B cell (primary cell): Measurements from ENCODE around the gene PLEKHG4B. TPM values are rescaled to one million over a fixed set of nuclear protein-coding genes. Genes with fewer than 3 reads are reported as not detected.

Source experiments
- ATAC-seq: fragments of 200-7000 bp; cut with Tn5 transposase; one replicate; pipeline ENCODE4 v1.10.0; 2021; ENCODE audit warnings: low read depth, mild to moderate bottlenecking, moderate number of reproducible peaks, moderate library complexity
- CTCF ChIA-PET: fragments of 350-600 bp; sonication (Branson Sonifier 250); formaldehyde crosslinking; loops from one replicate; lab custom pipeline; 2021; ENCODE audit warnings: antibody characterized with exemption, inconsistent platforms; lab: Charles Lee
- POLR2A ChIA-PET: fragments of 350-600 bp; sonication (Branson Sonifier 250); formaldehyde crosslinking; loops from one replicate; lab custom pipeline; 2021; ENCODE audit warnings: antibody characterized with exemption; lab: Charles Lee
- DNase-seq: peaks from one replicate; pipeline ENCODE4 v3.0.0; 2013
- H2AFZ ChIP-seq: 2 replicates; pipeline ENCODE4 v1.6.1; 2012; ENCODE audit warnings: mild to moderate bottlenecking, low read depth, low read length; ENCODE audit not compliant: insufficient read depth, poor library complexity, severe bottlenecking
- H3K27ac ChIP-seq, 2 donors: 1 replicate in 1 of 2; 2 replicates in 1 of 2; pipeline ENCODE4 v1.5.1; 2012 to 2013; ENCODE audit warnings: low read length in 2 of 2, mild to moderate bottlenecking in 2 of 2, moderate library complexity in 1 of 2
- H3K27me3 ChIP-seq, 4 experiments: fragments of 200-600 bp in 1 of 4; sonication (generic) in 1 of 4; replicated peaks in 1 of 4; 1 replicate in 2 of 4; 2 replicates in 2 of 4; pipeline versions ENCODE4 v1.6.1 to v1.7.0; 2013 to 2016; ENCODE audit warnings: low read length in 3 of 4, mild to moderate bottlenecking in 2 of 4, mixed read lengths in 1 of 4, moderate library complexity in 1 of 4; ENCODE audit not compliant: insufficient read depth in 4 of 4, control insufficient read depth in 3 of 4; ENCODE audit errors: control extremely low read depth in 1 of 4
- H3K36me3 ChIP-seq, 2 experiments: replicated peaks in 1 of 2; 1 replicate in 1 of 2; 2 replicates in 1 of 2; pipeline versions ENCODE4 v1.6.1 to v1.7.1; 2013; ENCODE audit warnings: low read length in 1 of 2; ENCODE audit not compliant: insufficient read depth in 2 of 2, control insufficient read depth in 1 of 2; ENCODE audit errors: control extremely low read depth in 1 of 2, extremely low read depth in 1 of 2
- H3K4me1 ChIP-seq, 2 donors: fragments of 200-600 bp in 1 of 2; sonication (generic) in 1 of 2; 1 replicate in 1 of 2; 2 replicates in 1 of 2; pipeline versions ENCODE4 v1.5.1 to v1.6.1; 2013 to 2017; ENCODE audit warnings: low read length in 2 of 2; ENCODE audit not compliant: control insufficient read depth in 2 of 2, insufficient read depth in 2 of 2
- H3K4me2 ChIP-seq: replicated peaks from 2 replicates; pipeline ENCODE3; 2012; ENCODE audit warnings: mild to moderate bottlenecking, low read depth, low read length; ENCODE audit not compliant: poor library complexity, severe bottlenecking
- H3K4me3 ChIP-seq, 5 experiments: fragments of 200-600 bp in 1 of 5; sonication (generic) in 1 of 5; 1 replicate in 3 of 5; 2 replicates in 2 of 5; pipeline versions ENCODE4 v1.5.1 to v1.7.0; 2011 to 2016; ENCODE audit warnings: low read length in 4 of 5, mild to moderate bottlenecking in 4 of 5, low read depth in 2 of 5, control low read depth in 1 of 5, moderate library complexity in 1 of 5; ENCODE audit not compliant: insufficient read depth in 1 of 5; ENCODE audit errors: control extremely low read depth in 1 of 5, extremely low read depth in 1 of 5
- H3K79me2 ChIP-seq: fragments of 200-600 bp; sonication (generic); one replicate; pipeline ENCODE4 v1.6.0; 2016; ENCODE audit warnings: low read length; ENCODE audit not compliant: control insufficient read depth, insufficient read depth
- H3K9ac ChIP-seq: fragments of 200-600 bp; sonication (generic); 2 replicates; pipeline ENCODE4 v1.6.1; 2017; ENCODE audit warnings: mild to moderate bottlenecking, low read length, moderate library complexity
- H3K9me3 ChIP-seq, 3 donors: one replicate each; pipeline versions ENCODE4 v1.6.1 to v1.7.1; 2013; ENCODE audit warnings: low read length in 2 of 3; ENCODE audit not compliant: control insufficient read depth in 2 of 3, insufficient read depth in 1 of 3; ENCODE audit errors: control extremely low read depth in 1 of 3
- H4K20me1 ChIP-seq: 2 replicates; pipeline ENCODE4 v1.6.0; 2012; ENCODE audit warnings: mild to moderate bottlenecking, low read length; ENCODE audit not compliant: insufficient read depth, control insufficient read depth, poor library complexity, severe bottlenecking
- H3K27ac Mint-ChIP-seq: one replicate; pipeline ENCODE4 v1.8.0; 2021; ENCODE audit warnings: mixed read lengths
- H3K27me3 Mint-ChIP-seq: one replicate; pipeline ENCODE4 v1.8.0; 2021; ENCODE audit warnings: mixed read lengths
- H3K4me1 Mint-ChIP-seq: one replicate; pipeline ENCODE4 v1.8.0; 2021; ENCODE audit warnings: mixed read lengths
- H3K4me3 Mint-ChIP-seq: one replicate; pipeline ENCODE4 v1.8.0; 2021; ENCODE audit warnings: mixed read lengths
- H3K9me3 Mint-ChIP-seq: one replicate; pipeline ENCODE4 v1.8.0; 2022; ENCODE audit warnings: mixed read lengths; ENCODE audit not compliant: insufficient read depth
- EZH2 ChIP-seq: IDR thresholded peaks from 2 replicates; pipeline ENCODE4 v1.6.1; 2012; ENCODE audit warnings: borderline replicate concordance, low read depth, mild to moderate bottlenecking, moderate library complexity, low read length; ENCODE audit not compliant: insufficient read depth, poor library complexity, severe bottlenecking
- whole genome bisulfite sequencing: methylation state at CpG from one replicate; pipeline ENCODE4 v1.1.5; 2013; ENCODE audit warnings: missing lambda C conversion rate; ENCODE audit not compliant: insufficient coverage; 5-methylcytosine and 5-hydroxymethylcytosine counted together
- intact Hi-C: fragments of 100-400 bp; cut with micrococcal nuclease; formaldehyde crosslinking; loops from one replicate; pipeline ENCODE4 v1.10.0; 2022
- polyA plus RNA-seq: library from polyadenylated mRNA; depleted of rRNA; stranded (reverse); fragments of >200 nt; gene quantifications from 2 replicates; pipeline ENCODE4 v1.2.3, GENCODE V29; 2012
- total RNA-seq, 2 donors: library from RNA; stranded (reverse); fragments of 120-200 nt in 1 of 2; gene quantifications; 1 replicate in 1 of 2; 2 replicates in 1 of 2; pipeline versions ENCODE4 v1.2.3 to v1.2.4, GENCODE V29; 2013 to 2022
- TF ChIP-seq, protein P1 (sequence below): fragments of 200-600 bp; IDR thresholded peaks from one replicate; pipeline ENCODE4 v1.8.0; 2022; ENCODE audit warnings: antibody characterized with exemption, mild to moderate bottlenecking

PLEKHG4B gene
- total and polyA plus RNA-seq, 2 donors (not counting 1 experiment from before 2014, with no cell fraction given) = not detected

DNA sequence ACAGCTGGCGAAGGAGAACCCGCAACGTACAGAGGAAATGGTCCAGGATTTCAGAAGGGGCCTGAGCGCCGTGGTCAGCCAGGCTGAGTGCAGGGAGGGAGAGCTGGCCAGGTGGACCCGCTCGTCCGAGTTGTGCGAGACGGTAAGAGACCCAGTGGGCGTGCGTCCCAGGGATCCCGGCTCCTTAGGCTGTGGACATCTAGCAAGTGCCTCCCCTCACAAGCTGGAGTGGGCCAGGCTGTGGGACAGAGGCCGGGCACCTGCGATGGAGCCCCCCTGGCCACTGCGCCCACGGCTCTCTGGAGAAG is 69.8 kb downstream of the PLEKHG4B start:
- Histone ChIP-seq H3K79me2 (no peaks in the 10 kb centered on the region), H3K9ac (no peak overlapping the region), H3K4me3 (no peak overlapping the region), H2AFZ (no peak overlapping the region), H3K27ac (no peak overlapping the region), H3K36me3 (no peaks in the 10 kb centered on the region), H4K20me1 (no peaks in the 10 kb centered on the region), H3K4me2 (no peak overlapping the region), H3K4me1 (no peaks in the 10 kb centered on the region), H3K9me3 (peaks cover 0 to 6% (median 0%) of the 10 kb centered on the region in 3 donors), H3K27me3 (no peaks in the 10 kb centered on the region)
- Mint-ChIP-seq H3K27me3 (peaks cover 18% of the 10 kb centered on the region), H3K4me3 (no peak overlapping the region), H3K4me1 (no peaks in the 10 kb centered on the region), H3K9me3 (no peaks in the 10 kb centered on the region), H3K27ac (no peak overlapping the region)
- intact Hi-C loops = no loop called here
- ATAC-seq (no peak), DNase-seq (no peak)
- WGBS = 96% methylated on average over 17 of the region's 17 CpGs
- POLR2A ChIA-PET = no interaction called here
- no peak for TF ChIP-seq EZH2
- TF ChIP-seq, protein P1, sequence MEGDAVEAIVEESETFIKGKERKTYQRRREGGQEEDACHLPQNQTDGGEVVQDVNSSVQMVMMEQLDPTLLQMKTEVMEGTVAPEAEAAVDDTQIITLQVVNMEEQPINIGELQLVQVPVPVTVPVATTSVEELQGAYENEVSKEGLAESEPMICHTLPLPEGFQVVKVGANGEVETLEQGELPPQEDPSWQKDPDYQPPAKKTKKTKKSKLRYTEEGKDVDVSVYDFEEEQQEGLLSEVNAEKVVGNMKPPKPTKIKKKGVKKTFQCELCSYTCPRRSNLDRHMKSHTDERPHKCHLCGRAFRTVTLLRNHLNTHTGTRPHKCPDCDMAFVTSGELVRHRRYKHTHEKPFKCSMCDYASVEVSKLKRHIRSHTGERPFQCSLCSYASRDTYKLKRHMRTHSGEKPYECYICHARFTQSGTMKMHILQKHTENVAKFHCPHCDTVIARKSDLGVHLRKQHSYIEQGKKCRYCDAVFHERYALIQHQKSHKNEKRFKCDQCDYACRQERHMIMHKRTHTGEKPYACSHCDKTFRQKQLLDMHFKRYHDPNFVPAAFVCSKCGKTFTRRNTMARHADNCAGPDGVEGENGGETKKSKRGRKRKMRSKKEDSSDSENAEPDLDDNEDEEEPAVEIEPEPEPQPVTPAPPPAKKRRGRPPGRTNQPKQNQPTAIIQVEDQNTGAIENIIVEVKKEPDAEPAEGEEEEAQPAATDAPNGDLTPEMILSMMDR = no peak
- CTCF ChIA-PET = no interaction called here

DNA sequence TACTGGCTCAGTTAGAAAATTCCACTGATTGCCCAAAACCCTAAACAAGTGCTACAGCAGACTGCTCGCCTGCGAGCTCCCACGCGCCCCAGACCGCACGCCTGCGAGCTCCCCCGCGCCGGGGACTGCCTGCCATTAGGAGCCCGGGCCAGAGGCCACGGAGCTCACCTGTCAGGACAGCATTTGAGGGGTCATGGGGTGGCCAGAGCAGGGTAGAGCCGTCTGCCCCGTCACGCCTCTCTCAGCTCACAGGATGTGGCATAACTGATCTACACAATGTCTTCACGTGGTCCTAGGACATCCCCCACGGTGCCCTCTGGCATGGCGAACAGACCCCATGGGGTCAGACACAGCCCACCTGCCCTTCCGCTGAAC is 70.2 kb downstream of the PLEKHG4B start:
- H3K27me3 ChIP-seq = no peaks in the 10 kb centered on the region
- Mint-ChIP-seq H3K4me1 (no peaks in the 10 kb centered on the region), H3K27me3 (peaks cover 16% of the 10 kb centered on the region), H3K9me3 (no peaks in the 10 kb centered on the region), H3K27ac (no peak overlapping the region), H3K4me3 (no peak overlapping the region)
- DNase-seq = no peak
- peaks cover 0 to 6% (median 0%) of the 10 kb centered on the region in 3 donors for H3K9me3 ChIP-seq
- no peaks in the 10 kb centered on the region for H4K20me1 ChIP-seq
- intact Hi-C loops = no loop called here
- no peak overlapping the region for H3K9ac ChIP-seq
- H3K27ac ChIP-seq = no peak overlapping the region
- CTCF ChIA-PET = no interaction called here
- no peaks in the 10 kb centered on the region for H3K36me3 ChIP-seq
- no peak overlapping the region for H3K4me2 ChIP-seq
- no peaks in the 10 kb centered on the region for H3K4me1 ChIP-seq
- no peak for TF ChIP-seq EZH2
- TF ChIP-seq, protein P1 = no peak
- POLR2A ChIA-PET = no interaction called here
- no peak for ATAC-seq
- 95% methylated on average over 17 of the region's 19 CpGs for WGBS
- no peak overlapping the region for H2AFZ ChIP-seq
- H3K4me3 ChIP-seq = no peak overlapping the region
- H3K79me2 ChIP-seq = no peaks in the 10 kb centered on the region
